ENCODE results near the gene PACS2.

DNA sequence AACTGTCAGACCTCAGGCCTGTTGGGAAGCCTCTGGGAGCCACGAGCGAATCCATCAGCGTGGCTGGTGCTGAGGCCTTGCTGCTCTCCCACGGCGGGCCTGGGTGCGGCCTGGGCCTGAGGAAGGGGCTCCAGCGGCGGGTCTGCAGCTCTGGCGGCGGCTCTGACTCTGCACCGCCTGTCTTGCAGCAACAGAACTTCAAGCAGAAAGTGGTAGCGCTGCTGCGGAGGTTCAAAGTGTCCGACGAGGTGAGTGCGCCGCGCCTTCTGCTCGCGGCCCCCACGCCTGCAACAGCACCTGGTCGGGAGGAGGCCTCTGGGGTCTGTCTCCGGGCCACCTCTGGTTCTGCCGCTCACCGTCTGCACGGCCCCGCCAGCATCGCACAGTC, 55.1 kb downstream of the PACS2 start:
- no peak for TF ChIP-seq POLR2A (IDR thresholded peaks at IDR 0.05)
- TF ChIP-seq, protein P1, sequence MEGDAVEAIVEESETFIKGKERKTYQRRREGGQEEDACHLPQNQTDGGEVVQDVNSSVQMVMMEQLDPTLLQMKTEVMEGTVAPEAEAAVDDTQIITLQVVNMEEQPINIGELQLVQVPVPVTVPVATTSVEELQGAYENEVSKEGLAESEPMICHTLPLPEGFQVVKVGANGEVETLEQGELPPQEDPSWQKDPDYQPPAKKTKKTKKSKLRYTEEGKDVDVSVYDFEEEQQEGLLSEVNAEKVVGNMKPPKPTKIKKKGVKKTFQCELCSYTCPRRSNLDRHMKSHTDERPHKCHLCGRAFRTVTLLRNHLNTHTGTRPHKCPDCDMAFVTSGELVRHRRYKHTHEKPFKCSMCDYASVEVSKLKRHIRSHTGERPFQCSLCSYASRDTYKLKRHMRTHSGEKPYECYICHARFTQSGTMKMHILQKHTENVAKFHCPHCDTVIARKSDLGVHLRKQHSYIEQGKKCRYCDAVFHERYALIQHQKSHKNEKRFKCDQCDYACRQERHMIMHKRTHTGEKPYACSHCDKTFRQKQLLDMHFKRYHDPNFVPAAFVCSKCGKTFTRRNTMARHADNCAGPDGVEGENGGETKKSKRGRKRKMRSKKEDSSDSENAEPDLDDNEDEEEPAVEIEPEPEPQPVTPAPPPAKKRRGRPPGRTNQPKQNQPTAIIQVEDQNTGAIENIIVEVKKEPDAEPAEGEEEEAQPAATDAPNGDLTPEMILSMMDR (IDR thresholded peaks at IDR 0.05): no peak
